ENCODE measurements around the gene NR6A1.

The NR6A1 gene

DNA sequence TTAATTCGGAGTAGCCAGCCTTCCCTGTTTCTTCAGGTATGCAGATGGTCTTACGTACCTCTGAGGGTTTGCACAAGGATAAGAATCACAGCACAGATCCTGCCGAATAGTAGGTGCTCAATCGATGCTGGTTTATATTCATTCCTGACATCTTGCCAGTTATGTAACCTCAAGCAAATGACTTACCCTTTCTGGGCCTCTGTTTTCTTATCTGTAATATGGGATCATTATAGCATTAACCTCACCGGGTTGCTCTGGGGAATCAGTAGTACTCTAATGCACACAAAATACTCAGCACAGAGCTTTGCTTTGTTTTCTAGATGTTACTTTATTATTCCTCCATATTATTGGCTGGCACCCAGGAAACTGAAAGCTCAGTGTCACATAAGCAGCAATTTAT lies 256.2 kb downstream of the NR6A1 start:
- H3K27ac ChIP-seq (ENCODE audit: low read depth, low read length): no peak overlapping the region
- H3K9me2 ChIP-seq (replicated peaks; ENCODE audit: insufficient read depth, low read length): no peaks in the 10 kb centered on the region
- H3K36me3 ChIP-seq (ENCODE audit: low read length): no peaks in the 10 kb centered on the region
- H3K9ac ChIP-seq (ENCODE audit: low read length): no peak overlapping the region
- no peak overlapping the region for H2AFZ ChIP-seq (ENCODE audit: low read depth, low read length, severe bottlenecking)
- no peak overlapping the region for H3K4me2 ChIP-seq (ENCODE audit: low read depth, low read length, poor library complexity, severe bottlenecking)
- no peak overlapping the region for H3K4me3 ChIP-seq (ENCODE audit: insufficient read depth, low read length, poor library complexity, severe bottlenecking)
- H3K27me3 ChIP-seq (ENCODE audit: low read length): no peaks in the 10 kb centered on the region
- TF ChIP-seq, protein P1, sequence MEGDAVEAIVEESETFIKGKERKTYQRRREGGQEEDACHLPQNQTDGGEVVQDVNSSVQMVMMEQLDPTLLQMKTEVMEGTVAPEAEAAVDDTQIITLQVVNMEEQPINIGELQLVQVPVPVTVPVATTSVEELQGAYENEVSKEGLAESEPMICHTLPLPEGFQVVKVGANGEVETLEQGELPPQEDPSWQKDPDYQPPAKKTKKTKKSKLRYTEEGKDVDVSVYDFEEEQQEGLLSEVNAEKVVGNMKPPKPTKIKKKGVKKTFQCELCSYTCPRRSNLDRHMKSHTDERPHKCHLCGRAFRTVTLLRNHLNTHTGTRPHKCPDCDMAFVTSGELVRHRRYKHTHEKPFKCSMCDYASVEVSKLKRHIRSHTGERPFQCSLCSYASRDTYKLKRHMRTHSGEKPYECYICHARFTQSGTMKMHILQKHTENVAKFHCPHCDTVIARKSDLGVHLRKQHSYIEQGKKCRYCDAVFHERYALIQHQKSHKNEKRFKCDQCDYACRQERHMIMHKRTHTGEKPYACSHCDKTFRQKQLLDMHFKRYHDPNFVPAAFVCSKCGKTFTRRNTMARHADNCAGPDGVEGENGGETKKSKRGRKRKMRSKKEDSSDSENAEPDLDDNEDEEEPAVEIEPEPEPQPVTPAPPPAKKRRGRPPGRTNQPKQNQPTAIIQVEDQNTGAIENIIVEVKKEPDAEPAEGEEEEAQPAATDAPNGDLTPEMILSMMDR (IDR thresholded peaks at IDR 0.05; ENCODE audit: insufficient read depth, low read length, poor library complexity, severe bottlenecking): no peak
- no peak for TF ChIP-seq EZH2phosphoT487 (conservative IDR thresholded peaks at IDR 0.05; ENCODE audit: low read length)
- H3F3A ChIP-seq (ENCODE audit: insufficient read depth): no peaks in the 10 kb centered on the region
- no peaks in the 10 kb centered on the region for H3K79me2 ChIP-seq (ENCODE audit: insufficient read depth, low read length)
- H4K20me1 ChIP-seq (ENCODE audit: low read depth, low read length): no peaks in the 10 kb centered on the region
- no peaks in the 10 kb centered on the region for H3K9me3 ChIP-seq (ENCODE audit: insufficient read depth, low read length)

DNA sequence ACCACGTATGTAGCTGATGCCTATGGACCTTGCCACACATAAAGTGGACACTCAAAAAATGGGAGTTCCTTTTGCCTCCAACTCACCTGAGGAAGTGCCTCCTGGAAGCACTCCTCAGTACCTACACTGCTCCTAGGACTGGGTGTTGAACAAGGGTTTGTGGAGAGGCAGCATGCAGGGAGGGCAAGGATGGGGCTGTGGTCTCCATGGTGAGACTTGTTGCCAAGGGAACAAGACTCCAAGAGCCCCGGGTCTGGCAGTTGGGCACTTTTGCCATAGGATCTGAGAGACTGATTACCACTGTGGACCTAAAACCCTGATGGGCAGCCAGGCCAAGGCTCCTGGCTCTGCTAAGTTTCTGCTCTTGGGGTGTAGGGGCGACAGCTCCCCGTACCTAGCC lies 257.0 kb downstream of the NR6A1 start:
- no peaks in the 10 kb centered on the region for H3K36me3 ChIP-seq (ENCODE audit: low read length)
- no peak overlapping the region for H3K4me3 ChIP-seq (ENCODE audit: insufficient read depth, low read length, poor library complexity, severe bottlenecking)
- H4K20me1 ChIP-seq (ENCODE audit: low read depth, low read length): no peaks in the 10 kb centered on the region
- H3K79me2 ChIP-seq (ENCODE audit: insufficient read depth, low read length): no peaks in the 10 kb centered on the region
- no peak for TF ChIP-seq EZH2phosphoT487 (conservative IDR thresholded peaks at IDR 0.05; ENCODE audit: low read length)
- TF ChIP-seq, protein P1 (IDR thresholded peaks at IDR 0.05; ENCODE audit: insufficient read depth, low read length, poor library complexity, severe bottlenecking): no peak
- no peaks in the 10 kb centered on the region for H3F3A ChIP-seq (ENCODE audit: insufficient read depth)
- no peak overlapping the region for H3K27ac ChIP-seq (ENCODE audit: low read depth, low read length)
- H3K9me3 ChIP-seq (ENCODE audit: insufficient read depth, low read length): no peaks in the 10 kb centered on the region
- no peaks in the 10 kb centered on the region for H3K27me3 ChIP-seq (ENCODE audit: low read length)
- no peaks in the 10 kb centered on the region for H3K9me2 ChIP-seq (replicated peaks; ENCODE audit: insufficient read depth, low read length)
- no peak overlapping the region for H2AFZ ChIP-seq (ENCODE audit: low read depth, low read length, severe bottlenecking)
- no peak overlapping the region for H3K4me2 ChIP-seq (ENCODE audit: low read depth, low read length, poor library complexity, severe bottlenecking)
- no peak overlapping the region for H3K9ac ChIP-seq (ENCODE audit: low read length)

DNA sequence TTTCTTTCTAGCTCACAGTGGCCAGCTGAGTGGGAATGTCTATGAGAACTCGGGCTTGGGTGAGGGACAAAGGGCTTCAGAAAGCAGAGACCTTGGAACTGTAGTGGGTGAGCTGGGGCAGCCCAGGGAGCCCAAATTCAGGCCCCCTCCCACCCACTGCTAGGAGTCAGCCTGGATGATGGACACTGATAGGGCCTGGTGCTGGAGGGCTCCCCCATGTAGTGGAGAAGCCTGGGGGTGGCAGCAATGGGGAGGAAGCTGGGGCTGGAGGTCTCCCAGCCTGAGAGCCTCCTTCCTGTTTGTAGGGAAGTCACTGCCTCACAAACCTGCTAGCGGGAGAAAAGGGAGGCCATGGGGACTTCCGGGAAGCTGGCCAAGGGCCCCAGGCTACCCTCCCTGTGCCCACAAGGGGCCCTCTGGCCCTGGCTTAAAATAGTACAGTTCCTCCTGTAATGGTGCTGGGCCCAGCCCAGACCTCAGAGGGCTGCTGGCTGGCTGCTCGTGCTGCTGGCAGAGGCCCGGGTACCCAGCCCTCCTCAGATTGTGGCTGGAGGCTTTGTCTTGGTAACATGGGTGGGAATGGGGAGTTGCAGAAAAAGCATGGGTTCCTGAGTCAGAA lies 257.6 kb downstream of the NR6A1 start:
- Histone ChIP-seq H4K20me1 (ENCODE audit: low read depth, low read length) (no peaks in the 10 kb centered on the region), H3K36me3 (ENCODE audit: low read length) (no peaks in the 10 kb centered on the region), H3K9me3 (ENCODE audit: insufficient read depth, low read length) (no peaks in the 10 kb centered on the region), H3K79me2 (ENCODE audit: insufficient read depth, low read length) (no peaks in the 10 kb centered on the region), H3K4me2 (ENCODE audit: low read depth, low read length, poor library complexity, severe bottlenecking) (no peak overlapping the region), H3F3A (ENCODE audit: insufficient read depth) (no peaks in the 10 kb centered on the region), H3K27ac (ENCODE audit: low read depth, low read length) (no peak overlapping the region), H3K9me2 (replicated peaks; ENCODE audit: insufficient read depth, low read length) (no peaks in the 10 kb centered on the region), H3K4me3 (ENCODE audit: insufficient read depth, low read length, poor library complexity, severe bottlenecking) (no peak overlapping the region), H2AFZ (ENCODE audit: low read depth, low read length, severe bottlenecking) (no peak overlapping the region), H3K27me3 (ENCODE audit: low read length) (no peaks in the 10 kb centered on the region), H3K9ac (ENCODE audit: low read length) (no peak overlapping the region)
- no peak for TF ChIP-seq EZH2phosphoT487 (conservative IDR thresholded peaks at IDR 0.05; ENCODE audit: low read length)
- TF ChIP-seq, protein P1 (IDR thresholded peaks at IDR 0.05; ENCODE audit: insufficient read depth, low read length, poor library complexity, severe bottlenecking): no peak
